Stimulated activated CD8-positive, alpha-beta memory T cell treated with anti-CD3 and anti-CD28 coated beads, Interleukin-4, amount 100 ng/mL, for 1 hour (primary cell): ENCODE results near the gene TFRC.
"Not testable (repeated sequence)": the region's sequence is repeated elsewhere in the genome, so short reads cannot be mapped to it uniquely, and the experiment has no call there.

Experiments used
- DNase-seq, 2 donors: peaks; one replicate each; pipeline ENCODE4 v3.0.0-alpha.2; 2020; ENCODE audit warnings: low read depth in 2 of 2, low spot score in 1 of 2

The TFRC gene

DNA sequence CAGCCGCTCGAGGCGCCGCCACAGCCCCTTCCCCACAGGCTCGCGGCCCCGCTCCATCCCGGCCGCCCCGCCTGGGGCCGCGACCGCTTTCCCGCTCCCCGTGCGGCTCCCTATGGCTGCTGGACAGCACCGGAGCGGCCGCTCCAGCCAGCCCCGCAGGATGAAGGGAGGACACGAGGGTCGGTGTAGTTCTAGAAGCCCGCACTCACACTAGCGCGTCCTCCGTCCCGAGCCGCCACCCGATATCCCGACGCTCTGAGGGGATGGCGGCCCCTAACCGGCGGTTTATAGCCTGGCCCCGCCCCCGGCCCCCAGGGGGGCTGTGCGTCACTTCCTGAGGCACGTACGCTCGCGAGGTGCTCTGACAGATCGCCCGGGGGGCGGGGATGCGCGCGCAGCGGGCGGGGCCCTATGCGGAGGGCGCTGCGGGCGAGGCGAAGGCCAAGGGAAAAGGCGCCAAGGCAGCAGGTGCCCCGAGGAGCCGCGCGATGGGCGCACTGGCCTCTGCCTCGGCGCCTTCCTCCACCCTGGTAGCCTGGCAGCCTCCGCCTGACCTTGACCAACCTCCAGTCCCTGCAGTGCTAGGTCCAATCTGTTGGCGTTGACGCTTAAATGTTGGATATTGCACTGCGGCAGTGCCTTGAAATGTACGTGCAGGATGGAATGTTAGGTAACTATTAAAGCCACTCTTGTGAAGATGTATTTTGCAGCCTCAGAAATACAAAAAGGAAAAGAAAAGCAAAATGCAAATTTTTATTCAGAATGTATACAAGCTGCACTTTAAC lies at the start of gene TFRC:
TSS of gene TFRC (minus strand) at position 257 of the 785 bp plus-strand sequence. CDS start 4,991 bp downstream, outside the sequence.
- DNase-seq = peak; percentile 87 to 90

DNA sequence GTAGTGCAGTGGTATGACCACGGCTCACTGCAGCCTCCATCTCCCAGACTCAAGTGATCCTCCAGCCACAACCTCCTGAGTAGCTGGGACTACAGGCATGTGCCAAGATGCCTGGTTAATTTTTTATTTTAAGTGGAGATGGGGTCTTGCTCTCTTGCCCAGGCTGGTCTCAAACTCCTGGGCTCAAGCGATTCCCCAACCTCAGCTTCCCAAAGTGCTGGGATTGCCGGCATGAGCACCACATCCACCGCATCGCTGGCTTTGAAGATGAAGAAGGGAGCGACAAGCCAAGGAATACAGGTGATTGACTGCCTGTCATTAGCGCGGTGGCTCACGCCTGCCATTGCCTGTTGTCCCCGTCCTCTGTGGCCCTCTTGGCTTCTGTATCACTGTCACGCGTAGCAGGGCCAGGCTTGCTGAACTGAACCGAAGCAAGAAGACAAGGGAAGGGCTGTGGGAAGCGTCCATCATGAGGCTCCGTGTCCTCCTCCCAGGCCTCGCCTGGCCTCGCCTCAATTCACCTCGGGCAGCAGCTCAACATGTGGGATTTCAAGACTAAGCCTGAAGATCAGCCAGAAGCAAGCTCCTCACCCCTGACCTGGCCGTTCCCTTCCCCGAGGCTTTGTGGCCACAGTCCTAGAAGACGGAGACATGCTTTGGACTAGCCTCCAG lies 46.4 kb upstream of the TFRC start:
- no peak for DNase-seq

DNA sequence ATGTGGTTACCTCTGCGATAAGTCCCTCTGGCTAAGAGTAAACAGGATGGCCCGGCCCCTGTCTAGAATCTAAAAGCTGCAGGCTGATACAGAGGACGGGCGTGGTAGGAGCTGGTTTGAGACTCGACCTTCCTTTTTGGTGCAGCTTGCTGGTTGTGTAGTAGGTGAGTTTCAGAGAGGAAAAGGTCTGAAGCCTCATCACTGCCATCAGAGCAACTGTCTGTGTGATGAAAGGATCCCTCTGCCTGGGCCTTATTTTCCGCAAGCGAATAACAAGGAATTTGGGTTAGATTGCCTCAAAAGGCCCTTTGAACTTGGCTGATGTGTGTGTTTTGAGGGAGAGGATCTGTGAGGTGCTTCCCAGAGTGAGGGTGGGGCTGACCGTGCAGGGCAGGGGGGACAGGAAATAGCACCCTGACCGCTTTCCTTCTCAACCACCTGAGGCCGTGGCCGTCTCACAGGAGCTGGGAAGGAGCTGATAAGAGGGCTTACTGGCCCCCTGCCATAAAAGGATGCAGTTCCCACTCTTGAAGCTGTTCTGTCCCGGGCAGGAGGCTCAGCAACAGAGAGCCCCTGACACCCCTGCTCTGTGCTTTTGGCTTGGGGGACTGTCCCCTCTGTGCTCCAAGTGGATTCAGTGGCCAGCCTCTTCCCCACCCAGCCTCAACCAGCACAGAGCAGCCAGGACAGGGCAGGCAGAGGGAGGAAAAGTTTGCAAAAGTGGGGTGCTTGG lies 45.6 kb upstream of the TFRC start:
- peak in 1 of 2 donors; percentile 2 for DNase-seq

DNA sequence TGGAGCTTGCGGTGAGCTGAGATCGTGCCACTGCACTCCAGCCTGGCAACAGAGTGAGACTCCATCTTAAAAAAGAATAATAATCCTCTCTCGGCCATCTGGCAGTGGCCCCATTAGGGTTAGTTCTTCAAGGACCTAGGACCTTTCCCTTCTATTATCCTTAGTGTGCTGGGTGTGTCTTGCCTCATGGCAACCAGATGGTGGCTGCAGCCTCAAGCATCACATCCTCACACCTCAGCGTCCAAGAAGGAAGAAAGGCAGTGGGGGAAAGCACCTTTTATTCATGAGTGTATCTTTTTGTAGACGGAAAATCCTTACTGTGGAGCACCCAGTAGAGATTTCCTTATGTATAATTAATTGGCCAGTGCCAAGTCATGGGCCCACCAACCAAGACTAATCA lies 42.7 kb upstream of the TFRC start:
- DNase-seq = no peak

DNA sequence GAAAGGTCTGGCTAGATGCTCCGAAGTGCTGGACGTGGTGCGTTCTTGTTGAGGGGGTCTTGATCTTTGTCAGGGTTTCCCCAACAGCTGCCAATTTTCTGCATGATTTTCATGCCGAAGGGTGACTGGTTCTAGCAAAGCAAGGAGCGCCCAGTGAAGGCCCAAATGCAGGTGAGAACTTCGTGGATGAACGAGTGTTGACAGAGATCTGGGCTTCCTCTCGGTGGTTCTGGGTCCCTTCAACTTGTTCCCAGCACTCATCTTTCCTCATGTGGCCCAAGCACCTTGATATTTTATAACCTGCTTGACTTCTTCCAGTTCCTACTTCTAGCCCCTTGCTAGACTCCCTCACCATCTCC lies 40.8 kb upstream of the TFRC start:
- DNase-seq = no peak

DNA sequence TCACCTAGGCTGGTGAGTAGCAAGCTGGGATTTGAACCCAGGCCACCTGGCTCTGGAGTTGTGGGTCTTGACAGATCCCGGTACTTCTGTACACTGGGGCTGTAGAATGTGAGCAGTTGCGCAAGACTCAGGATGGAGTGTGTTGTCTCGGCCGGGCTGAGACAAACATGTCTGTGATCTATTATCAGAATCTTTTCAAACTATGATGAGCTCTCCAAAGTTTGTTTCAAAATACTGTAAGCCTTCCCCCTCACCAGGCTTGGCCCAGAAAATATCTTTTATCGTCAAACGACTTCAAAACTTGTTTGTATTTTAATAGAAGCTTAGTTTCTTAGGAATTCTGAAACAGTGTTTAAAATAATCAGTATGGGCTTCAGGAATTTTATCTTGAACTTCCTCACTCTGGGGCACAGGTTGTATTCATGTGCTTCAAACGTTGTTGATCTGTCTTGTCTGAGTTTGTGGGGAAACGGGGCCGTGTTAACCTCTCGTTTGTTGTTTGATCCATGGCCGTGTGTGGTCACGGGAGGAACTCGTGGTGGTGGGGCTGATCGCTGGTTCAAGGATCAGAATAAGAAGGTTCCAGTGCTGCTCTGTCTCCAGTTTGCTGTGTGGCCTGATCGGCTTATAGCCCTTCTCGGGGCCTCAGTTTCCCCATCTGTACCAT lies 40.3 kb upstream of the TFRC start:
- no peak for DNase-seq

DNA sequence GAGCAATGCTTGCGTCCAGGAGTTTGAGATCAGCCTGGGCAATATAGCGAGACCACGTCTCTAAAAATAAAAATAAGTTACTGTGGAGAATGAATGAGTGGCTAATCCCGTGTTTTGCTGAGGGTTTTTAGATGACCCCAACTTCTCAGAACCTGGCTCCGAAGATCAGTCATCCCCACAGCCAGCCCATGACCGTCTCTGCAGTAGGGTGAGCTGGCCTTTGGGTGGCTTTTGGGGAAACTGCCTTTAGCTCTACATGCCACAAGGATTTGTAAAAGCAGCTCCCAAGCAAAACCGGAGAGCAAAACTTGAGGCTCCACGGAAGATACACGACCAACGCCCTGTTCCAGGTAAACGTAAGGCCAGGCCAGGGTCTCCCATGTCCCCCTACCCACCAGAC lies 39.2 kb upstream of the TFRC start:
- DNase-seq = no peak

DNA sequence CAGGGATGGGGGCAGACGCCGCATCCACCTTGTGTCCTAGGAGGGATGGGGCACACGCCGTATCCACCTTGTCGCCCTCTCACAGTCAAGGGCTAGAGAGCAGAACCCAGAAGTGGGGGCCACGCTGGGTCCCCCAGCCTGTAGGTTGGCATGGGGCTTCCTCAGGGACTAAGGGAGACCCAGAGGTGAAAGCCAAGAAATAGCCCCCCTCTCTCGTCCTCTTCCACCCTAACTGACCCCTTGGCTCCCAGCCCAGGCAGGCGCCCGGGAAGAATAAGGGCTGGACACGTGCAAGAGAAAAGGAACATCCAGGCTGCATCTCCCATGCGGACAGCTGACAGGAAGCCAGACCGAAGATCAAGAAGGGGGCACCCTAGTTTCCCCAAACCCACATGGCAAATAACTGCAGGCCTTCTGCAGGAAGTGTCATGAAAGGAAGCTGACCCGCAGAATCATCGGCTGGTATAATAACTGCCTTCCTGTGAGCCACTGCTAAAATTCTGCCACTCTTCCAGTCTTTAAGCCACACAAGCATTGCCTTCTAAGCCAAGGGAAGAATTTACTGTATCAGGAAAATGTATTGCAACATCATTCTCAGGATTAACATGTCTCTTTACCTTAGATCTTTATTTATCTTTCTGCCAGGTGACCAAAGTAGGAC lies 38.5 kb upstream of the TFRC start:
- no peak for DNase-seq

DNA sequence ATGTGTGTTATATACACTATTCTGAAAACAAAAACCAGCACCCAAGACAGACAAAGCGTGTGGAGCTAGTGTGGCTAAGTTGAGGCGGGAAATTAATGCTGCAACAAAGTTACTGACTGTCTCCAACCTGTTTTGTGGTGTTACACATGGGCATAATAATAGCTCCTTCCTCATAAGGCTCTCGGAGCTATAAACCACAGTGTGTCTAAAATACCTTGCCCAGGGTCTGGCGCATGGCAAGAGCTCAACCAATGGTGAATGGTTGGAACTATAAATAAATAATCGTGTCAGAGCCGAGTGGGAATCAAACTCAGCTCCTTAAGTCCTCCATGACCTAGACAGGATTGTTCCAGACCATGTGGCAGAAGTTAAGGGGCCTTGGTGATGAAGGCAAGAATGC lies 35.9 kb upstream of the TFRC start:
- no peak for DNase-seq

DNA sequence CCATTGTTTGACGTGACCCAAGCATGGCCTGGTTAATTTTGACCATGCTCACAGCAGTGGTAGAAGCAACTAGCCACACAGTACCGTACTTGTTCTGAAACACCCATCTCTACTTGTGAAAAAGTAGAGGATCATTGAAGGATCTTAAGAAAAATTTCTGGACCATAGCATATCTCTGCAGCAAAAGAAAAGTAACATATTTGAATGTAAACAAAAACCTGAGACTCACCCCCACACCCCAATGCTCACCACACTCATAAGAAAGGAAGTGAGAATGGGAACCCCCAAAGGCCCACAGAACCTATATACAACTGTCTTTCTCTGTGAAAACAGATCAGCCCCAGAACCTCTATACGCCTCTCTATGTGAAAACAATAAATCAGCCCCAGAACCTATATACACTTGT lies 33.8 kb upstream of the TFRC start:
- DNase-seq = no peak

DNA sequence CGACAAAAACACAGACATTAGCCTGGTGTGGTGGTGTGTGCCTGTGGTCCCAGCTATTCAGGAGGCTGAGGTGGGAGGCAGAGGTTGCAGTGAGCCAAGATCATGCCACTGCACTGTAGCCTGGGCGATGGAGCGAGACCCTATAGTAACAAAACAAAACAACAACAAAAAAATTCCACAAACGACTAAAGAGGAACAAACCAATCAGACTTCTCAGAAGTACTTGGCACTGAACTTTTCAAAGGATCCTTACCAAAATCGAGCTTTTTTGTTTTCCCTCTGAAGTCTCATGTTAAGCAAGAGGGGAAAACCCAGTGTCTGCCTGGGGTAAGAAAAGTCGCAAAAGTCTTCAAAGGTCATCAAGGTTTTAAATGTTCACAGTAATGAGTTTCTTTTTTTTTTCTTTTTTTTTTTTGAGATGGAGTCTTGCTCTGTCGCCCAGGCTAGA lies 30.1 kb upstream of the TFRC start:
- DNase-seq = no peak

DNA sequence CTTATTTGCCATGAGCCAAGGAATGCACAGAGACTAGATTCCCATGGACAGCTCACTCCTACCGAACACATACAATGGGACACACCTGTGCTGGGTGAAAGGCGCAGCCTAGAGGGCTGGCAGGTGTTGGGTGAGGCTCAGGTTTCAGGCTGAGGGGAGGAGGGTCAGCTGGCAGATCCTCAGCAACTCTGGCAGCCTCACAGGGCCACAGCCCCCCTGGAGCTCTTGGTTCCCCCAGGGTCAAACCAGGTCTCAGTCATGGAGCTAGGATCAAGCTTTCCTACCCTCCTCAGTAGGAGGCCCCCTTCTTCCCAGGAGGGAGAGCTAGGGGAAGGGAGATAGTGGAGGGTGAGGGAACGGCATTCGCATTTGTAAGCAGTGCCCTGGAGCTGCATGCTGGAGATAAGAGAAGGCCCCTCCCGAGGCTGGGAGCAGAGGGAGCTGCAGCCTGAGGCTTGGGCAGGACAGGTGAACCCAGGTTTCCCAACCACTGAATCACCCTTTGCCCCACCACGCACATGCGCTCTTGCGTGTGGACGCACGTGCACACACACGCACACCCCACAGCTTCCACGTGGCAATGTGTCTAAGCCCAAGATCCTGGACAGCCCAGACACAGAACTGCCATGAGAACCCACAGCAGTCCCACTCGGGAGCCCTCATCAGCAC lies 26.3 kb upstream of the TFRC start:
- no peak for DNase-seq

DNA sequence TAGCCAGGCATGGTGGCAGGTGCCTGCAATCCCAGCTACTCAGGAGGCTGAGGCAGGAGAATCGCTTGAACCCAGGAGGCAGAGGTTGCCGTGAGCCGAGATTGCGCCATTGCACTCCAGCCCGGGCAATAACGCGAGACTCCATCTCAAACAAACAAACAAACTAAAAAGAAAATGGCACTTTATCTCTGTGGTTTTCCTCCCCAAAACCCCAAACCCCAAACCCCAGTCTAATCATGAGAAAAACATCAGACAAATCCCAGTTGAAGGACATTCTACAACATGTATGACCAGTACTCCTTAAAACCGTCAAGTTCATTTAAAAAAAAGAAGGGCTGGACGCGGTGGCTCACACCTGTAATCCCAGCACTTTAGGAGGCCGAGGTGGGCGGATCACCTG lies 22.8 kb upstream of the TFRC start:
- DNase-seq = not testable (repeated sequence)

DNA sequence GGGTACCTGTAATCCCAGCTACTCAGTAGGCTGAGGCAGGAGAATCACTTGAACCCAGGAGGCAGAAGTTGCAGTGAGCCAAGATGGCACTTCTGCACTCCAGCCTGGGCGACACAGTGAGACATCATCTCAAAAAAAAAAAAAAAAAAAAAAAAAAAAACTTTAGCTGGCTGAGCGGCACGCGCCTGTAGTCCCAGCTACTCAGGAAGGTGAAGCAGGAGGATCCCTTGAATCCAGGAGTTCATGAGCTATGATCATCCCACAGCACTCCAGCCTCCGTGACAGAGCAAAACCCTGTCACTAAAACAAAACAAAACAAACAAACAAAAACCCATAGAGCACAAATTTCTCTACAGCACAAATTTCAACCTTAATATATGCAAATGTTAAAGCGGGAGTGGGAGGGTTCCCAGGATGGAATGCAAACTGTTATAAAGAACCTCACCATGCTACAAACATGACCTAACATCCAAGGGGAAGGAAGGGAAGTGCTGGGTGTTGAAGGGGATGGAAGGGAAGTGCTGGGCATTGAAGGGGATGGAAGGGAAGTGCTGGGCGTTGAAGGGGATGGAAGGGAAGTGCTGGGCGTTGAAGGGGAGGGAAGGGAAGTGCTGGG lies 16.6 kb upstream of the TFRC start:
- DNase-seq = not testable (repeated sequence)

DNA sequence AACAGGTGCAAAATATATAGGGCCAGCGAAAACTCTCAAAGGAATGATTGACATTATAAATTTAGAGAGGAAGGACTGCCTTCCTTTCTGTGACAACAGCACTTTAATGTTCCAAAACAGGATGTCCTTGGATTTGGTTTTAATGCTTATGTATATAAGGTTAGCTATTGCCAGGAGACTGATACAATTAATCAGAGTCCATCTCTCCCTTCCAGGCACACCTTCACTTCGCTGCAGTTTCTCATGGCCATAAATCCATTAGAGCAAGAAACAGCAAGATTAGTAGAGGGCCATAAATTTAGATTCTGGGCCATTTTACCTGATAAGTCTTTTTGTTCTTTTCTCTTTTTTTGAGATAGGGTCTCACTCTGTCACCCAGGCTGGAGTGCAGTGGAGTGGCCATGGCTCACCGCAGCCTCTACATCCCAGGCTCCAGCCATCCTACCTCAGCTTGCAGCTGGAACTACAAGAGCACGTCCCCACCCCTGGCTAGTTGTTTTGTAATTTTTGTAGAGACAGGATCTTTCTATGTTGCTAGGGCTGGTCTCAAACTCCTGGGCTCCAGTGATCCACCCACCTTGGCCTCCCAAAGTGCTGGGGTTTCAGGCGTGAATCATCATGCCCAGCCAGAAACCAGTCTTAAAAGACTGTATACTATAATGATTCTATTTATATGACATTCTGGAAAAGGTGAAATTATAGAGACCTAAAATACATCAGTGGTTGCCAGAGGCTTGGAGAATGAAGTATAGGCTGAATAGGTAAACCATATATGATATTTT lies 15.7 kb upstream of the TFRC start:
- no peak for DNase-seq

DNA sequence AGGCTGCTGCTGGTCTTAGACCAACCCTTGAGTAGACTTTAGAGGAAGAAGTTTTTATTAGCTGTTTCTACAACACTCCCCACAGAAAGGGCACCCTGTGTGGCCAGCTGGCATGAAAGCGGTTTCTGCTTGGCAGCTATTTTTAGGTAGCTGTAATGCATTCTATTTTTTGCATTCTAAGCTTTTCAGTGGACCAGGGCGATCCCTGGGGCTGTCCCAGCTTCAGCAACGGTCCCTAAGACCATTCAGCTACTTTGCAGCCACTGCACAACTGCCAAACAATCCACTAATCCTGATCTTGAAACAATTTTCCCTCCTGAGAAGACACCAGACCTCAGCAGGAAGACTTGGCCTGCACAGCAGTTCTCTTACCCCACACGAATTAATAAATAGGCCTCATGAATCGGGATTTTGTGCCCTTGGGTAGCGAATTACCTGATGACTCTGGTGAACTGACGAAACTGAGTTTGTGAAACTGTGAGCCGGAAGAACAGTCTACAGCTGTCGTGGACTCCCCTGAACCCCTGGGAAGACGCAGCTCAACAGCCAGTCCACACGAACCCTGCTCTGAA lies 14.6 kb upstream of the TFRC start:
- DNase-seq = no peak

DNA sequence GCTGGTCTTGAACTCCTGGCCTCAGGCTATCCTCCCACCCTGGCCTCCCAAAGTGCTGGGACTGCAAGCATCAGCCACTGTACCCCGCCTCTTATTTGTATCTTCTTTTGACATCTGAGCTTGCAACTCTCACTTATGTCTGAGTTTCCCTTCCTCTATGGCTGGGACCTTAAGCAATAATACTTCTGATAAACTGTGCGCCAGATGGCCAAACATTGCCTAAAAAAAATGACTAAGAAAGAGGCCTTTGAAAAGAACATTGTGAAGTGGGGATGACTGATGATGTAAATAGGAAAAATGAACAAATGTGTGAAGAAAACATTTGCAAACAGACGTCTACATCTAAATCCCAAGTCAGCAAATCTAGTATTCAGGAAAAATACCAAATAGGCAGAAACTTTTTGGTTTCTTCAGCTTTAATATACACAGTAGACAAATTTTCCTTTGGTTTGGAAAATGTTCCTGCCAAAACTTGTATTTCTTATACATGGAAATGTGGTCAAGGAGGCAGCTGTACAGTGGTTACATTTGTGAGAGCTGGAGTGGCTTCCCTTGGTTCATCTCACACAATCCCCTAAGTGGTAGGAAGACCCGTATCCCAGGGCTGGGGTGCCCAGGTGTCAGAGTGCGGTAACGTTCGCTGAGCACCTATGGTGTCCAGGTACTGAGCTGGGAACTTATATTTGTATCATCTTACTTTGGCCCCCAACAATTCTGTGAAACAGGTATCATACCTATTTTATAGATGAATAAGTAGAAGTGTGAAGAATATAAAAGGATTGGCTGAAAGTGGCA lies 11.6 kb upstream of the TFRC start:
- DNase-seq = no peak

DNA sequence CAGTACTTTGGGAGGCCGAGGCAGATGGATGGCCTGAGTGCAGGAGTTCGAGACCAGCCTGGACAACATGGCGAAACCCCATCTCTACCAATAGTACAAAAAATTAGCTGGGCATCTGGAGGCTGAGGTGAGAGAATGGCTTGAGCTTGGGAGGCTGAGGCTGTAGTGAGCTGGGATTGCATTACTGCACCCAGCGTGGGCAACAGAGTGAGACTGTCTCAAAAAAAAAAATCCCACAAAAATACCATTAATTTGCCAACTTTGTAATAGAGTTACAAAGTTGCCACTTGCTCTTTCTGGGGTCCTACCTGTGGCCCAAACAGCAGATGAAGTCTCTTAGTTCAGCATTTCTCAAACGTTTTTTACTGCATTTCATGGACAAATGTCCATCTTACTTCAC lies 6.0 kb upstream of the TFRC start:
- no peak for DNase-seq
